ENCODE data around the gene RAB17.
A peak's percentile ranks its signal among the peaks of the same experiment; 100 is the strongest.

The RAB17 gene

GRCh38 chr2:237534380-237534779 is 56.2 kb downstream of the RAB17 start:
- no peak for DNase-seq

- DNase-seq, result peak; percentile 71
These were observed 56.8 kb downstream of the RAB17 start for GRCh38 chr2:237533668-237534161.

GRCh38 chr2:237532160-237532559 is 58.4 kb downstream of the RAB17 start:
- no peak for DNase-seq

- DNase-seq, result no peak
These were observed 59.8 kb downstream of the RAB17 start for GRCh38 chr2:237530472-237531433.

GRCh38 chr2:237529452-237530402 is 60.8 kb downstream of the RAB17 start:
- DNase-seq, result no peak

GRCh38 chr2:237527766-237528165 is 62.8 kb downstream of the RAB17 start:
- DNase-seq, result no peak

- no peak for DNase-seq
These were observed 63.3 kb downstream of the RAB17 start for GRCh38 chr2:237527233-237527632.

GRCh38 chr2:237525559-237526157 is 64.9 kb downstream of the RAB17 start:
- DNase-seq, result no peak

GRCh38 chr2:237524631-237525030 is 65.9 kb downstream of the RAB17 start:
- DNase-seq, result no peak
